Endothelial cell of umbilical vein (primary cell): ENCODE data around the gene ST13. TPM values are rescaled to one million over a fixed set of nuclear protein-coding genes. Genes with fewer than 3 reads are reported as not detected.

Source experiments
- BruUV-seq: library from RNA; stranded (reverse); fragments of 400-500 nt; replicated peaks from 2 replicates; lab custom pipeline; 2021; lab: Mats Ljungman, UMichigan
- CTCF ChIA-PET: fragments of 300-600, 350-600 bp; sonication (Branson Sonifier 250); formaldehyde crosslinking; loops from one replicate; lab custom pipeline; 2021; ENCODE audit warnings: antibody characterized with exemption, inconsistent platforms; lab: Charles Lee
- POLR2A ChIA-PET: fragments of 300-600, 350-600 bp; sonication (Branson Sonifier 250); formaldehyde crosslinking; loops from one replicate; lab custom pipeline; 2021; ENCODE audit warnings: antibody characterized with exemption, inconsistent platforms; lab: Charles Lee
- DNase-seq: peaks from one replicate; pipeline ENCODE4 v3.0.0-alpha.2; 2011; ENCODE audit warnings: low read depth, low spot score
- FAIRE-seq: peaks from 2 replicates; lab custom pipeline; 2011; peaks lifted over from hg19 to GRCh38; lab: Jason Lieb, UNC
- H2AFZ ChIP-seq: 2 replicates; pipeline ENCODE4 v1.6.0; 2012; ENCODE audit warnings: low read depth, low read length, control low read depth, inconsistent platforms
- H3K27ac ChIP-seq: 2 replicates; pipeline ENCODE4 v1.5.1; 2011; ENCODE audit warnings: low read depth, mild to moderate bottlenecking, control low read depth, low read length, moderate library complexity; ENCODE audit not compliant: insufficient read depth
- H3K27me3 ChIP-seq, 2 experiments: 2 replicates each; pipeline versions ENCODE4 v1.6.0 to v1.6.1; 2011; ENCODE audit warnings: low read length in 2 of 2, mixed read lengths in 1 of 2; ENCODE audit not compliant: control insufficient read depth in 2 of 2, insufficient read depth in 2 of 2
- H3K36me3 ChIP-seq, 2 experiments: 2 replicates in 1 of 2; 3 replicates in 1 of 2; pipeline ENCODE4 v1.5.1; 2011; ENCODE audit warnings: low read length in 2 of 2, mild to moderate bottlenecking in 1 of 2, moderate library complexity in 1 of 2; ENCODE audit not compliant: control insufficient read depth in 2 of 2, insufficient read depth in 2 of 2; ENCODE audit errors: extremely low read depth in 1 of 2
- H3K4me1 ChIP-seq: 3 replicates; pipeline ENCODE4 v1.5.1; 2011; ENCODE audit warnings: mild to moderate bottlenecking, low read length; ENCODE audit not compliant: control insufficient read depth, insufficient read depth; ENCODE audit errors: extremely low read depth
- H3K4me2 ChIP-seq: 2 replicates; pipeline ENCODE4 v1.6.1; 2011; ENCODE audit warnings: low read length, control low read depth, mixed read lengths; ENCODE audit not compliant: insufficient read depth
- H3K4me3 ChIP-seq, 3 experiments: fragments of 200-600 bp in 1 of 3; sonication (generic), shearing (Covaris generic) in 1 of 3; replicated peaks in 1 of 3; 2 replicates each; pipeline ENCODE4 v1.5.1; 2011 to 2016; ENCODE audit warnings: control low read depth in 3 of 3, low read length in 3 of 3, mild to moderate bottlenecking in 2 of 3, inconsistent platforms in 1 of 3, low read depth in 1 of 3, moderate library complexity in 1 of 3; ENCODE audit not compliant: insufficient read depth in 1 of 3
- H3K79me2 ChIP-seq: 2 replicates; pipeline ENCODE4 v1.6.0; 2012; ENCODE audit warnings: low read length, inconsistent platforms; ENCODE audit not compliant: control insufficient read depth, insufficient read depth
- H3K9ac ChIP-seq: replicated peaks from 2 replicates; pipeline ENCODE3; 2011; ENCODE audit warnings: low read length, control low read depth; ENCODE audit not compliant: insufficient read depth; ENCODE audit errors: extremely low read depth
- H3K9me1 ChIP-seq: replicated peaks from 3 replicates; pipeline ENCODE4 v1.6.0; 2011; ENCODE audit warnings: mild to moderate bottlenecking, low read length; ENCODE audit not compliant: control insufficient read depth, insufficient read depth; ENCODE audit errors: extremely low read depth
- H3K9me3 ChIP-seq: replicated peaks from 2 replicates; pipeline ENCODE4 v1.5.1; 2012; ENCODE audit warnings: low read length, inconsistent platforms; ENCODE audit not compliant: control insufficient read depth, insufficient read depth
- H4K20me1 ChIP-seq: replicated peaks from 2 replicates; pipeline ENCODE3; 2011; ENCODE audit warnings: mild to moderate bottlenecking, low read length; ENCODE audit not compliant: control insufficient read depth, insufficient read depth; ENCODE audit errors: extremely low read depth
- CTCF ChIP-seq, 2 donors: IDR thresholded peaks; 1 replicate in 1 of 2; 2 replicates in 1 of 2; pipeline ENCODE4 v1.5.1; 2011; ENCODE audit warnings: low read length in 2 of 2, mild to moderate bottlenecking in 2 of 2, moderate library complexity in 2 of 2, control low read depth in 1 of 2, inconsistent platforms in 1 of 2, low read depth in 1 of 2; ENCODE audit not compliant: insufficient read depth in 1 of 2; ENCODE audit errors: extremely low read depth in 1 of 2
- EZH2 ChIP-seq: IDR thresholded peaks from 2 replicates; pipeline ENCODE4 v1.6.1; 2012; ENCODE audit warnings: borderline replicate concordance, low read depth, mild to moderate bottlenecking, moderate library complexity, low read length, inconsistent platforms; ENCODE audit not compliant: severe bottlenecking
- FOS ChIP-seq: IDR thresholded peaks from 2 replicates; pipeline ENCODE4 v1.6.1; 2011; ENCODE audit warnings: mild to moderate bottlenecking, low read length, moderate library complexity, borderline replicate concordance; ENCODE audit not compliant: insufficient read depth
- GATA2 ChIP-seq: IDR thresholded peaks from 2 replicates; pipeline ENCODE4 v1.7.0; 2011; ENCODE audit warnings: low read depth, mild to moderate bottlenecking, moderate library complexity, mixed read lengths, low read length; ENCODE audit not compliant: insufficient read length, insufficient read depth
- JUN ChIP-seq: IDR thresholded peaks from 2 replicates; pipeline ENCODE4 v1.6.1; 2011; ENCODE audit warnings: borderline replicate concordance, low read depth; ENCODE audit not compliant: insufficient read length, insufficient read depth
- MAX ChIP-seq: IDR thresholded peaks from 2 replicates; pipeline ENCODE4 v1.6.1; 2011; ENCODE audit not compliant: insufficient read depth, insufficient read length
- MYC ChIP-seq: IDR thresholded peaks from one replicate; pipeline ENCODE4 v1.6.1; 2011; ENCODE audit warnings: mild to moderate bottlenecking, low read depth, low read length
- POLR2A ChIP-seq: IDR thresholded peaks from 2 replicates; pipeline ENCODE4 v1.6.1; 2012; ENCODE audit warnings: low read depth, mild to moderate bottlenecking, control low read depth, low read length
- POLR2AphosphoS5 ChIP-seq: IDR thresholded peaks from 2 replicates; pipeline ENCODE4 v1.6.1; 2012; ENCODE audit warnings: low read depth, mild to moderate bottlenecking, control low read depth, low read length, moderate library complexity; ENCODE audit not compliant: insufficient read depth
- dilution Hi-C: fragments of 300-500 bp; cut with MboI; formaldehyde crosslinking; loops from one replicate; pipeline ENCODE4 v1.15.0; 2019; ENCODE audit warnings: low sequenced_read_pairs; ENCODE audit not compliant: extremely low pct_ligation_motif_present
- intact Hi-C: fragments of 100-400 bp; cut with micrococcal nuclease; formaldehyde crosslinking; loops from one replicate; pipeline ENCODE4 v1.10.0; 2022
- polyA plus RNA-seq, 4 experiments: library from polyadenylated mRNA; depleted of rRNA in 3 of 4; stranded (reverse) in 3 of 4; unstranded in 1 of 4; fragments of >200 nt; gene quantifications; 2 replicates each; pipeline versions ENCODE4 v1.2.1 to v1.2.3, GENCODE V29; 2011 to 2012; ENCODE audit warnings: missing spikeins in 1 of 4
- total RNA-seq: library from RNA; stranded (reverse); gene quantifications from 2 replicates; pipeline ENCODE4 v1.2.3, GENCODE V29; 2021

Gene ST13
- total and polyA plus RNA-seq, 2 donors (not counting 3 experiments of a cell fraction or from before 2014, with no cell fraction given) = 41.2 to 250 TPM

- TF ChIP-seq JUN (no peak), MYC (no peak), GATA2 (no peak), FOS (no peak), POLR2AphosphoS5 (no peak), POLR2A (no peak), EZH2 (no peak), CTCF (IDR thresholded peaks at IDR 0.05; ENCODE audit: extremely low read depth in 1 of 2, insufficient read depth in 1 of 2, low read depth in 1 of 2, low read length in 2 of 2) (no peak), MAX (no peak)
- Histone ChIP-seq H3K4me3 (peak overlapping the region; percentile 76 to 99 (median 94)), H4K20me1 (peaks cover 7% of the 10 kb centered on the region), H3K9ac (peak overlapping the region; percentile 86), H3K9me1 (no peaks in the 10 kb centered on the region), H3K36me3 (no peaks in the 10 kb centered on the region), H3K27ac (peak overlapping the region; percentile 93), H3K27me3 (no peaks in the 10 kb centered on the region), H3K9me3 (no peaks in the 10 kb centered on the region), H3K4me1 (peaks cover 27% of the 10 kb centered on the region), H3K4me2 (peak overlapping the region; percentile 97), H3K79me2 (peaks cover 80% of the 10 kb centered on the region), H2AFZ (no peak overlapping the region)
- POLR2A ChIA-PET = no interaction called here
- CTCF ChIA-PET = interaction anchor here (1.4 kb wide), 1 partner anchor 36 kb away, joined by 3 read pairs; the partner anchor contains the start of gene SLC25A17
- TSS peak; percentile 20 for BruUV-seq
- dilution Hi-C loops (no loop called here), intact Hi-C loops (no loop called here)
- DNase-seq = no peak
- FAIRE-seq = peak; percentile 50
Measured at GRCh38 chr22:40855071-40855978, 1.1 kb downstream of the ST13 start.
